ENCODE results near the gene FMO1.
"Not testable (repeated sequence)": the region's sequence is repeated elsewhere in the genome, so short reads cannot be mapped to it uniquely, and the experiment has no call there.

Gene FMO1, protein sequence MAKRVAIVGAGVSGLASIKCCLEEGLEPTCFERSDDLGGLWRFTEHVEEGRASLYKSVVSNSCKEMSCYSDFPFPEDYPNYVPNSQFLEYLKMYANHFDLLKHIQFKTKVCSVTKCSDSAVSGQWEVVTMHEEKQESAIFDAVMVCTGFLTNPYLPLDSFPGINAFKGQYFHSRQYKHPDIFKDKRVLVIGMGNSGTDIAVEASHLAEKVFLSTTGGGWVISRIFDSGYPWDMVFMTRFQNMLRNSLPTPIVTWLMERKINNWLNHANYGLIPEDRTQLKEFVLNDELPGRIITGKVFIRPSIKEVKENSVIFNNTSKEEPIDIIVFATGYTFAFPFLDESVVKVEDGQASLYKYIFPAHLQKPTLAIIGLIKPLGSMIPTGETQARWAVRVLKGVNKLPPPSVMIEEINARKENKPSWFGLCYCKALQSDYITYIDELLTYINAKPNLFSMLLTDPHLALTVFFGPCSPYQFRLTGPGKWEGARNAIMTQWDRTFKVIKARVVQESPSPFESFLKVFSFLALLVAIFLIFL

DNA sequence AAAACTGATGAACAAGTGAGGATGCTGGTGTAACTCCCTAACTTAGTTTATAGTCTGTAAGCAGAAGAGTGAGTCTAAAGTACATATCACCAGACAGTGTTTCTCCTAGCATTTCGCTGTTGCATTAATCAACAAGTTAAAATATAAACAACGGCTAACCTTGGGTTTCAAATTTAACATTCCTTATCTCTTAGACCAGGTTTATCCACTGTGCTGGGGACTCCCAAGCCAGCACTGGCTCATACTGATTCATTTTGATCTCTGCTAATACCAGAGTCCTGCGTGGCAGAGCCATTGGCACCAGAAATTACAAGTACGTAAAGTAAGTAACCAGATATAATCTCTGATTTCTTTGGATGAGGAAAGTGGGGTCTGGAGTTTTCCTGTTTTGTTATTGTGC lies at the start of gene FMO1:
Gene FMO1 (plus strand): TSS at position 193 of the 400 bp plus-strand sequence. CDS start 9,594 bp downstream, outside the sequence.
- no peak for DNase-seq

GRCh38 chr1:171204296-171204695 lies 44.0 kb upstream of the FMO1 start:
- no peak for DNase-seq

DNA sequence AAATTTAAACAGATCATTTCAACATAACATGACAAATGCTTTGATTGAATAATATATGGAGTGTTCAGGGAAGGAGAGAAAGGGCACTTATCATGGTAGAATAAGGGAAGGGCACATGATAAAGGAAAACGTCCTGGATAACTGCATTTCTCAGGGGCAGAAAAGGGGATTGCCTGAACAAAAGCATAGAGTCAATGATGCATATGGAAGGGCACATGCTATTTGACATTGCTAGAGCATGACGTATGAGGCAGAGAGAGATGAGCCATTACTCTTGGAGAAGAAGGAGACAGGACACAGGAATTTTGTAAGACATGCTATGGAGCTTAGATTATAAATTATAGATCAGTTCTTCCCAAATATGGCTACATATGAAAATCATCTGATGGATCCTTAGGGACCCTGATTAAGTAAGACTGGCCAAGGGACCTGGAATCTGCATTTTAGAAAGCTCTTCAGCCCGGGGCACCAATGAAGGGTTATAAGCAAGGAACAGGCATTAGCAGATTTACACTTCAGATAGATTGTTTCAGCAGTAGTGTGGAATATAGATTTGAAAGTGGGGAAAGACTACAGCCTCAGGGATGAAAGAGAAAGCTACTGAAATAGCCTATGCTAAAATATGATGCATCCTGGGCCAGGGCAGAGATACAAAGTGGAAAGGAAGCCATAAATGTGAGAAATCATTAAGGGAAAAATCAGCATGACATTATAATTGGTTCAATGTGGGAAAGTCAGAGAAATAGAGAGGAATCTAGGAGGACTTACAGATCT lies 41.9 kb upstream of the FMO1 start:
- no peak for DNase-seq

GRCh38 chr1:171206978-171207355 lies 41.3 kb upstream of the FMO1 start:
- no peak for DNase-seq

DNA sequence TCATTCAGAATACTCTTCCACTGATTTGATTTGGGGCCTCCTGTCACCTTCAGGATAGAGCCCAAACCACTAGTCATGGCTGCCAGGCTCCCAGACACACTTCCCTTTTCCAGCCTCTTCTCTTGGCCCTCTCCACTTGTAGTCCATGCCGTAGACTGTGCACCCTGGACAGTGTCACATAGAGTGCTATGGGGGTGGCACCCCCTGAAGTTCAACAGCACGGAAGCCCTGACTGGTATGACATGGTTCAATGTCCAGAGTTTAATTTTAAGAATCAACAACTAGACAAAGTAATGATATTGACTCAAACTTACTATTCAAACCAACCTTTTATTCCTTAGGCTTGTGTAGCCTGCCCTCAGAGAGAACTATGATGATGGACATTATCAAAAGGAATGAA lies 40.9 kb upstream of the FMO1 start:
- DNase-seq, result no peak

DNA sequence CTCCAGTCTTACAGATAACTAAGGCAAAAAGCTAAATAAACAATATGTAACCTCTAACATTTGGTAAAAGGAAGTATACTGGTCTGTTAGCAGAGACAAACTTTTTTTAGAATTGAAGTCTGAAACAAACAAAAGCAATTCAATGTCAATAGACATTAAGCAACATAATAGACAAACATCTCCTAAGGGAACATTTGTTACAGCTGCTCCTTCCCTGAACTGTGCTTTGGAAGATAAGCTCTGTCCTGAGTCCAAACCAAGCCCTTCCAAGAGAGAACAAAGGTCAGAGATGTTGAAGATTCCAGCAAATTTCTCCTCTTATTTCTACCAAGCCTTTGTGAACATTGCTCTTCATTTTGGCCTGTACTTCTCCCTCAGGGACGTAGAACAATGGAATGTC lies 37.9 kb upstream of the FMO1 start:
- DNase-seq, result no peak

- no peak for DNase-seq
Measured at GRCh38 chr1:171212607-171213351, 35.5 kb upstream of the FMO1 start.

DNA sequence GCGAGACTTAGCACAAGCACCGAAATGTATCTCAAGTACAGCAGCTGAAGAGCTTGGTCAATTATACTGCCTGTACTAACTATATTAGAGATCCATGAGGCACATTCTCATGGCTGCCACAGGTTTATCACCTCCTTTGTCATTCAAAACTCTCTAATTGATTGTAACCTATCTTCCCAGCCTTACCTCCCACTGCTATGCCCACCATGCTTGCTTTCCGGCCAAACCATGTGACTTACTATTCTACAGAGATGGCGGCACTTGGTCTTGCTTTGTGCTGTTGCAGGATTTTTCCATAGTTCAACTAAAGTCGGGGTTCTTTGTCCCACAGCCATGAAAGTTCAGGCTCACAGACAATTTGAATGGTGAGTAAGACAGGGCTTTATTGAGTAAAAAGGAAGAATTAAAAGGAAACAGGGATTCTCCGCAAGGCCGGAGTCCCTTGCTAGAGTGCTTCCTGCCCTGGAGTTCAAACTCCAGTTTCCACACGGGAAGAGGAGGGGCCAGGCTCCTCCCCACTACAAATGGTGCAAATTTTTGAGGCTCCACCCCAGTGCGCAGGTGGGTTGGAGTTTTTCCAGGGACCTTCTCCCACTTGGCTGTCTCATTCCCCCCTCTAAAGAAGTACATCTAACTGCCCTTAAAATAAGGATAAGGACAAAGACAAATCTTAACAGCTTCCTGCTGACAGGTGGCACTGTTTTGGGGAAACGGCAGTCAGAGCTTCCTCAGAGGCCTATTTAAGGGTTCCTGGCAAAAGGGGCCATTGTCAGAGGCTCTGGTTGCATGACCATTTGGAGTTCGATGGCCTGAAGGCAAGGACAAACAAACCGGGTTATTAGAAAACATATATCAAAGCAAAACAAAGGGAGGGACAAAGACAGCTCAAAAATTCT lies 34.5 kb upstream of the FMO1 start:
- DNase-seq, result no peak

DNA sequence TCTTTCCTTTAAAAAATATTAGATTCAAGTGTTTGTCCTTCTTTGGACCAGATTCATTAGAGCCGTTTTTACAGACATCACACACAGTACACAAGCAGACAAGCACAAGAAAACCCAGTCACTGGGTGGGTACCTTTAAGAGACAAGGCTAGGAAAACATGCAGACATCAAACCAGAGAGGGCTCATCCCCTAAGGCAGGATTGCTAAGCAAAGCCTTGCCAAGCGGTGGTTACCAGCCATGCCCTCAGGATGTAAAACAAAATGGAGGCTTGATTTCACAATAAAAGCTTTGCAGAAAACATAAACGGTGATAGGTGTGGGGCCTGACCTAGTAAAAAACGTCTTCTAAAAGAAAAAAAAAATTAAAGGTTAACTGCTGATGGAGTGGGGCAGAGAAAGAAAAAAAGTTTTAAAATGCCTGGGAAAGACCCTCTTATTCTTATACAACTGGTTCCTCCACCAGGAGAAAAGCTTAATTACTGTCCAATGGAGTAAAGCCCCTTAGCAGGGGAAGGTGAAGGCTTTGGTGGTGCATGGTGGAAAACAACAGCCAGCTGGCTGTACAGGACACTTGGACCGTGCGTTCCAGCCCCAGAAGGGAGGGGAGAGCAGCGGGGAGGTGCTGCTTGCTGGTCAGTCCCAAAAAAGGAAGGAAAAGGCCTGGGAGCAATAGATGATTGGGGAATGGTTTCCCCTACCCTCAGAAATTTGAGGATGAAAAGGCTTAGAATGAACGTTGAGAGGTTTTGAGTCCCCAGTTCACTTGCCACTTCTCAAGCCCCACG lies 30.4 kb upstream of the FMO1 start:
- no peak for DNase-seq

DNA sequence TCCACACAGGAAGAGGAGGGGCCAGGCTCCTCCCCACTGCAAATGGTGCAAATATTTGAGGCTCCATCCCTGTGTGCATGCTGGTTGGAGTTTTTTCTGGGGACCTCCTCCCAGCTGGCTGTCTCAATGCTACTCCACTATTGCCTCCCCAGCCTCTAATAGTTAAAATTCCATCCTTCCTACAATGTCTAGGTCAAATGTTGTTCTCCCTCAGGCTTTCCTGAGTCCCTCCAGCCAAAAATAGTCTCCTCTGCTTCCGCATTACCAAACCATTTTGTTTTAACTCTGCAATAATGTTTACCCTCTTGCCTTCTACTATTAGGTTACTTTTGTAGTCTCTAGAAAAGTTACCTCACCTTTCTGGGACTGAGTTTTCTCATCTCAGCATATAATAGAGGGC lies 29.6 kb upstream of the FMO1 start:
- DNase-seq, result no peak

DNA sequence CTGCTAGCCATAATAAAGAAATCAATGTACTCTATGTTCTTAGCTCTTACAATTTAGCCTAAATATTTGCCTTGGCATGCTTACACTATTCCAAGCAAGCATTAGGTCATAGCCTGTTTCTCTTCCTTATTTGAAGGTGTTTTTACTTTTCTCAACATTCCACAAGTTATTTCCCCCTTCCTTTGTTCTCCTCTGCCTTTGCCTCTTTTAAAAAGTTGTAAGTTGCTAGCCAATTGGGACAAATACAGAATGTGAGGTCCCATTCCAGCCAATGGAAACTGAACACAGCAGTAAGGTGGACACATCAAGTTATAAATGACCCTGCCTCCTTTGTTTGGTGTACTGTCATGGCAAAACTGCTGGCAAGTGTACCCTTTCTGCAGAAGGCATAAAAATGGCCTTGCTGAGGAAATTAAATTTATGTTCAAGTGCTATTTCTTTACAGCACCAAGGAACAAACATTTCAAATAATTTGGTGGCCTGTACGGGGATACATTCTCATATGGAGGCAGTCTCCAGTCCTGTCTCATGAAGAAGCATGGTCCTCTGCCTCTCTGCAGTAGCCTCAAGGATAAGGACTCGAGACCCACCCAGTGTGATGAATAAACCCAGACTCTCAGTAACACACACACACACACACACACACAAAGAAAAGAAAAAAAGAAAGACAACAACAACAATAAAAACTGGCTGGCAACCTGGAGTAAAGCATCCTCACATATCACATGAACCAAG lies 28.8 kb upstream of the FMO1 start:
- DNase-seq, result no peak

- no peak for DNase-seq
Measured at GRCh38 chr1:171220081-171220420, 28.2 kb upstream of the FMO1 start.

DNA sequence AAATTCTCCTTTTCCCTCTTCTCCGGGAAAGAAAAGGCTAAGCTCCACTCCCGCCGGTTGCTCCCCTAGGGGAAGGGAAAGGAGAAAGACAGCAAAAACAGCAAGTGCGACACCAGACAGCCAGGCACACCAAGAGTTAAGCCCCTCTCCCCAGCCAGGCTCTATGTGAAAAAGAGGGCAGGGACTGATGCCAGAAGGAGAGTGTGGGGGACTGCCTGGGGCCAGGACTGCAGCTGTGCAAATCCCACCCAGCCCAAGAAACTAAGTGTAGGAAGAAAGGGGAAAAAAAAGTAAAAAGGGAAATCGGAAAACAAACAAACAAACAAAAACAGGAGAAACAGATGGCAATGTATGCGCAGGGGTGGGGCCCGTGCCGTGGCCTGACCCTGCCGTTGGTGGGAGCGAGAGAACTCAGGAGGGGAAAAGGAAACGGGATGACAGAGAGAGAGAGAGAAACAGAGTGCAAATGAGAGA lies 27.7 kb upstream of the FMO1 start:
- DNase-seq, result no peak

GRCh38 chr1:171221665-171222591 lies 26.4 kb upstream of the FMO1 start:
- no peak for DNase-seq

DNA sequence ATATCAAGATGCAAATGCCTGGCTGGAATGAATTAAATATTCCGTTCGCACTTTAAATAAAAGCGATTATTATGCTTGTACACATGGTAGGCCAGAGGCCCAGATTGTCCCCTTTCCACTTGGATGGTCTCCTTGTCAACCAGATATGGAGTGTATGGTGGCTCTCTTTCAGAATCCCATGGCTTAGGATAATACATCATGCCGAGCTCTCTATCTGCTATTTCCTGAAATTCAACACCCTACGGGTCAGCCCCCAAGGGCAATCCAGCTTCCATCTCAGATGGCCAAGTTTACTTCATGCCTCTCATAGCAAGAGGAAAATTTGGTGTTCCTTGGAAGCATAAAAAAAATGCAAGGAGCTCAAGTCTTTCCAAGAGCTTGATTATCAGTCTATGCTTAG lies 25.4 kb upstream of the FMO1 start:
- no peak for DNase-seq

- DNase-seq, result not testable (repeated sequence)
Measured at GRCh38 chr1:171224257-171224656, 24.0 kb upstream of the FMO1 start.

DNA sequence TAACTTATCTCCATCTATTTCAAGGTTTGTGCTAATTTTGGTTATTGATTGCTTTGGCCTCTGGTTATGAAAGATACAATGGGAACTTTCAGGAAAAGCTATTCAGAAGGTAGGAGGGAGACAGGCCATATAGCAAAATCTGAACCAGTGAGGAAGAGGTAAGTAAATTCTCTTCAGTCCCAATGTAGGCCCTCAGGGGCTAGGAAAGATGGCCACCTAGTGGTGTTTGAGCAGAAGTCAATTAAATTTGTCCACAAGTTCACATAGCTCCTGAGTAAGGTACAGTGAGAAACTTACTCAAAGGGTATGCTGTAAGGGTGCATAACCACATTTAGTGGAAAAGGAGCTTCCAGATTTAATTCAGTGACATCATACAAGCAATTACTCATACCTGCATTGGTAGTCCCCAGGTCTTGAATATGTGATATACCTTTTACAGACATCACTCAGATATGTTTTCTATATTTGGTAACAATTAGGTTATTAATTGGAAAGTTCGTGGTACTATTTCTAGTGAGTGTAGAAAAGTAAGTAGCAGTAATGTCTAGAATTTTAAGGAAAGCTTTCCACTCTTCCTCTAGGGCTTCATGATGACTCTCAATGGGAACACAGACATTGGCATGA lies 21.4 kb upstream of the FMO1 start:
- peak; percentile 72 for DNase-seq

DNA sequence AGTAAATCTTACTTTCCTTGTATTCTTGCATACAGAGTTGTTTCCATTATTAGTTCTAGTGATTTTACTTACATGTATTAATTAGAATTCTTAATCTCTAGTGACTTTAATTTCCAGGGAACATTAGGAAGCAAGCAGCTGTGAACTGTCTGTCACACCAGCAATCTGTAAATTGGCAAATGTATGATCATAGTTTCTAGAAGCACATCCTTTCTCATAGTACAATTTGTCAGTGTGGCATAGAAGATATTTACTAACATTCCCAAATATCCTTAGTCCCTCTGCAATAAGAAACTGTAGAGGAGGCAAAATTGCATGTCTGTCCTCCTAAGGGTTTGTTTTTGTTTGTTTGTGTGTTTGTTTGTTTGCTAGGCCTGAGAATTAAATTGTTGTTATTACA lies 17.0 kb upstream of the FMO1 start:
- DNase-seq, result no peak

GRCh38 chr1:171233183-171233582 lies 15.1 kb upstream of the FMO1 start:
- no peak for DNase-seq

Measured in NCI-H187 treated with DMSO at 0.1 percent for 48 hours (cell line).